MM.1S (cell line): ENCODE measurements around the gene HLA-DMA.

Experiments
- DNase-seq: peaks from one replicate; pipeline ENCODE4 v3.0.0-alpha.2; 2015
- H2AFZ ChIP-seq: fragments of 300-600 bp; sonication (generic); 2 replicates; pipeline ENCODE4 v1.6.0; 2016; ENCODE audit warnings: antibody characterized with exemption, low read length
- H3F3A ChIP-seq: fragments of 300-600 bp; sonication (generic); 2 replicates; pipeline ENCODE4 v1.6.1; 2016; ENCODE audit warnings: mild to moderate bottlenecking, antibody characterized with exemption, low read length, moderate library complexity, mixed read lengths; ENCODE audit not compliant: insufficient read depth
- H3K27ac ChIP-seq: fragments of 300-600 bp; sonication (generic); 2 replicates; pipeline ENCODE4 v1.5.1; 2016; ENCODE audit warnings: mild to moderate bottlenecking, low read length
- H3K27me3 ChIP-seq: fragments of 300-600 bp; sonication (generic); replicated peaks from 2 replicates; pipeline ENCODE4 v1.6.0; 2016; ENCODE audit warnings: low read length; ENCODE audit not compliant: insufficient read depth
- H3K36me3 ChIP-seq: fragments of 300-600 bp; sonication (generic); replicated peaks from 2 replicates; pipeline ENCODE4 v1.6.1; 2016; ENCODE audit warnings: mild to moderate bottlenecking, low read length, mixed read lengths; ENCODE audit not compliant: insufficient read depth
- H3K4me1 ChIP-seq: fragments of 300-600 bp; sonication (generic); 2 replicates; pipeline ENCODE4 v1.6.1; 2016; ENCODE audit warnings: low read length, mixed read lengths
- H3K4me2 ChIP-seq: fragments of 300-600 bp; sonication (generic); 2 replicates; pipeline ENCODE4 v1.6.0; 2016; ENCODE audit warnings: low read depth, low read length
- H3K4me3 ChIP-seq: fragments of 300-600 bp; sonication (generic); 2 replicates; pipeline ENCODE4 v1.5.1; 2016; ENCODE audit warnings: low read length, mixed read lengths
- H3K79me2 ChIP-seq: fragments of 300-600 bp; sonication (generic); 2 replicates; pipeline ENCODE4 v1.6.1; 2016; ENCODE audit warnings: mixed run types, low read length, mixed read lengths
- H3K9ac ChIP-seq: fragments of 300-600 bp; sonication (generic); 2 replicates; pipeline ENCODE4 v1.6.1; 2016; ENCODE audit warnings: low read length, mixed read lengths
- H3K9me2 ChIP-seq: fragments of 300-600 bp; sonication (generic); replicated peaks from 2 replicates; pipeline ENCODE4 v1.6.1; 2016; ENCODE audit warnings: mild to moderate bottlenecking, low read length, mixed read lengths; ENCODE audit not compliant: insufficient read depth
- H3K9me3 ChIP-seq: fragments of 300-600 bp; sonication (generic); replicated peaks from 2 replicates; pipeline ENCODE4 v1.6.1; 2016; ENCODE audit warnings: mild to moderate bottlenecking, low read length, mixed read lengths; ENCODE audit not compliant: insufficient read depth
- H4K20me1 ChIP-seq: fragments of 300-600 bp; sonication (generic); 2 replicates; pipeline ENCODE4 v1.6.1; 2016; ENCODE audit warnings: mild to moderate bottlenecking, low read length, moderate library complexity, mixed read lengths; ENCODE audit not compliant: insufficient read depth
- EZH2 ChIP-seq: fragments of 300-600 bp; sonication (generic); optimal IDR thresholded peaks from 2 replicates; pipeline ENCODE3; 2017; ENCODE audit warnings: low read depth, mild to moderate bottlenecking, antibody characterized with exemption, low read length, mixed read lengths
- EZH2phosphoT487 ChIP-seq: fragments of 300-600 bp; sonication (generic); IDR thresholded peaks from 2 replicates; pipeline ENCODE4 v1.6.1; 2018; ENCODE audit warnings: antibody characterized with exemption, low read length
- TF ChIP-seq, protein P1 (sequence below): fragments of 300-600 bp; sonication (generic); IDR thresholded peaks from 2 replicates; pipeline ENCODE4 v1.5.1; 2016; ENCODE audit warnings: antibody characterized with exemption, low read length, mixed read lengths

HLA-DMA gene

GRCh38 chr6:32933661-32934085 is 19.2 kb downstream of the HLA-DMA start:
- H3F3A ChIP-seq: no peaks in the 10 kb centered on the region
- no peaks in the 10 kb centered on the region for H4K20me1 ChIP-seq
- no peaks in the 10 kb centered on the region for H3K9me2 ChIP-seq
- H3K27me3 ChIP-seq: no peaks in the 10 kb centered on the region
- no peaks in the 10 kb centered on the region for H3K4me1 ChIP-seq
- H3K79me2 ChIP-seq: no peaks in the 10 kb centered on the region
- no peak overlapping the region for H3K9ac ChIP-seq
- TF ChIP-seq, protein P1, sequence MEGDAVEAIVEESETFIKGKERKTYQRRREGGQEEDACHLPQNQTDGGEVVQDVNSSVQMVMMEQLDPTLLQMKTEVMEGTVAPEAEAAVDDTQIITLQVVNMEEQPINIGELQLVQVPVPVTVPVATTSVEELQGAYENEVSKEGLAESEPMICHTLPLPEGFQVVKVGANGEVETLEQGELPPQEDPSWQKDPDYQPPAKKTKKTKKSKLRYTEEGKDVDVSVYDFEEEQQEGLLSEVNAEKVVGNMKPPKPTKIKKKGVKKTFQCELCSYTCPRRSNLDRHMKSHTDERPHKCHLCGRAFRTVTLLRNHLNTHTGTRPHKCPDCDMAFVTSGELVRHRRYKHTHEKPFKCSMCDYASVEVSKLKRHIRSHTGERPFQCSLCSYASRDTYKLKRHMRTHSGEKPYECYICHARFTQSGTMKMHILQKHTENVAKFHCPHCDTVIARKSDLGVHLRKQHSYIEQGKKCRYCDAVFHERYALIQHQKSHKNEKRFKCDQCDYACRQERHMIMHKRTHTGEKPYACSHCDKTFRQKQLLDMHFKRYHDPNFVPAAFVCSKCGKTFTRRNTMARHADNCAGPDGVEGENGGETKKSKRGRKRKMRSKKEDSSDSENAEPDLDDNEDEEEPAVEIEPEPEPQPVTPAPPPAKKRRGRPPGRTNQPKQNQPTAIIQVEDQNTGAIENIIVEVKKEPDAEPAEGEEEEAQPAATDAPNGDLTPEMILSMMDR: peak; percentile 83
- TF ChIP-seq EZH2: no peak
- no peaks in the 10 kb centered on the region for H3K36me3 ChIP-seq
- H3K4me3 ChIP-seq: no peak overlapping the region
- peak; percentile 64 for DNase-seq
- H3K4me2 ChIP-seq: no peak overlapping the region
- H3K27ac ChIP-seq: no peak overlapping the region
- no peak overlapping the region for H2AFZ ChIP-seq
- no peaks in the 10 kb centered on the region for H3K9me3 ChIP-seq

- H3K9me2 ChIP-seq: no peaks in the 10 kb centered on the region
- no peaks in the 10 kb centered on the region for H4K20me1 ChIP-seq
- no peaks in the 10 kb centered on the region for H3K36me3 ChIP-seq
- no peak overlapping the region for H3K4me2 ChIP-seq
- no peaks in the 10 kb centered on the region for H3K79me2 ChIP-seq
- H3K9me3 ChIP-seq: no peaks in the 10 kb centered on the region
- H3K27me3 ChIP-seq: no peaks in the 10 kb centered on the region
- no peaks in the 10 kb centered on the region for H3F3A ChIP-seq
- no peaks in the 10 kb centered on the region for H3K4me1 ChIP-seq
- TF ChIP-seq, protein P1: no peak
- TF ChIP-seq EZH2 (no peak), EZH2phosphoT487 (no peak)
- H3K27ac ChIP-seq: no peak overlapping the region
- H2AFZ ChIP-seq: no peak overlapping the region
- H3K4me3 ChIP-seq: no peak overlapping the region
- H3K9ac ChIP-seq: no peak overlapping the region
- DNase-seq: no peak
Observed at GRCh38 chr6:32932132-32932868, 20.6 kb downstream of the HLA-DMA start.

DNA sequence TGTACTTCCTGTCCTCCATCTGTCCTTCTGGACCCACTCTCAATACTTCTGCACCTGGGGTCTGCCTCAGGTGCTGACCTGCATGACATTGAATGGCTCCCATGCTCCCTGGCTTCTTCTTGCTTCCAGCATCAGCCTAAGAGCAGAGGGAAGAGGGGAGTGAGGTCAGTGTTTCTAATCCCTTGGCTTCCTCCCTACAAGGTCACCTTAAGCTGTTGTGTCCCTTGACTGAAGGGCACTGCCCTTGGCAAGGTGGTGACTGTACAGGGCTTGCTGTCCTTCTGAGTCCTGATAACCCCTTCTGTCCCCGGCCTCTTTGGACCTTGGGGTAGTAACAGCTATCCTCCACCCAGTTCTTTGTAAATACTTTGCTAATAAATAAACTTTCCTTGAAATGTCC is 21.7 kb downstream of the HLA-DMA start:
- no peaks in the 10 kb centered on the region for H3K4me1 ChIP-seq
- H3K9ac ChIP-seq: no peak overlapping the region
- no peak for DNase-seq
- no peak overlapping the region for H2AFZ ChIP-seq
- H3K4me3 ChIP-seq: no peak overlapping the region
- H3K9me3 ChIP-seq: no peaks in the 10 kb centered on the region
- H4K20me1 ChIP-seq: no peaks in the 10 kb centered on the region
- no peaks in the 10 kb centered on the region for H3K36me3 ChIP-seq
- no peaks in the 10 kb centered on the region for H3K79me2 ChIP-seq
- H3F3A ChIP-seq: no peaks in the 10 kb centered on the region
- no peak overlapping the region for H3K4me2 ChIP-seq
- H3K27me3 ChIP-seq: no peaks in the 10 kb centered on the region
- H3K27ac ChIP-seq: no peak overlapping the region
- TF ChIP-seq EZH2 (no peak), EZH2phosphoT487 (no peak)
- TF ChIP-seq, protein P1: no peak
- no peaks in the 10 kb centered on the region for H3K9me2 ChIP-seq
